ENCODE results near the gene PTP4A1.

DNA sequence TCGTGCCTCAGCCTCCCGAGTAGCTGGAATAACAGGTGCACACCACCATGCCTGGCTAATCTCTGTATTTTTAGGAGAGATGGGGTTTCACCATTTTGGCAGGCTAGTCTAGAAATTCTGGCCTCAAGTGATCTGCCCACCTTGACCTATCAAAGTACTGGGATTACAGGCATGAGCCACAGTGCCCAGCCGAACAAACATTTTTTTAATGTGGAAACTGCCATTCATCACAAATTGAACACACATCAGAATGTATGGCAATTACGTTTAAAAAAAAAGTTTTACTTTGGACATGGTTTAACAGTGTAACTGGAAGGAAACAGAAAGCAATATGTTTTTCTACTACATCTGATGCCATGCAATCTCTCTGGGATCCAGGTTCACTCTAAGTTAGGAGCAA lies 38.3 kb upstream of the PTP4A1 start:
- TF ChIP-seq POLR2A (IDR thresholded peaks at IDR 0.05; ENCODE audit: low read depth, low read length): no peak
- TF ChIP-seq TAF1 (IDR thresholded peaks at IDR 0.05; ENCODE audit: borderline replicate concordance, low read depth, low read length): no peak

Measured in GM12892 (cell line).